B cell (primary cell): ENCODE measurements around the gene GPR156. TPM values are rescaled to one million over a fixed set of nuclear protein-coding genes. Genes with fewer than 3 reads are reported as not detected.

Experiments used
- ATAC-seq: fragments of 200-7000 bp; cut with Tn5 transposase; one replicate; pipeline ENCODE4 v1.10.0; 2021; ENCODE audit warnings: low read depth, mild to moderate bottlenecking, moderate number of reproducible peaks, moderate library complexity
- CTCF ChIA-PET: fragments of 350-600 bp; sonication (Branson Sonifier 250); formaldehyde crosslinking; loops from one replicate; lab custom pipeline; 2021; ENCODE audit warnings: antibody characterized with exemption, inconsistent platforms; lab: Charles Lee
- POLR2A ChIA-PET: fragments of 350-600 bp; sonication (Branson Sonifier 250); formaldehyde crosslinking; loops from one replicate; lab custom pipeline; 2021; ENCODE audit warnings: antibody characterized with exemption; lab: Charles Lee
- DNase-seq: peaks from one replicate; pipeline ENCODE4 v3.0.0; 2013
- H2AFZ ChIP-seq: 2 replicates; pipeline ENCODE4 v1.6.1; 2012; ENCODE audit warnings: mild to moderate bottlenecking, low read depth, low read length; ENCODE audit not compliant: insufficient read depth, poor library complexity, severe bottlenecking
- H3K27ac ChIP-seq, 2 donors: 1 replicate in 1 of 2; 2 replicates in 1 of 2; pipeline ENCODE4 v1.5.1; 2012 to 2013; ENCODE audit warnings: low read length in 2 of 2, mild to moderate bottlenecking in 2 of 2, moderate library complexity in 1 of 2
- H3K27me3 ChIP-seq, 4 experiments: fragments of 200-600 bp in 1 of 4; sonication (generic) in 1 of 4; replicated peaks in 1 of 4; 1 replicate in 2 of 4; 2 replicates in 2 of 4; pipeline versions ENCODE4 v1.6.1 to v1.7.0; 2013 to 2016; ENCODE audit warnings: low read length in 3 of 4, mild to moderate bottlenecking in 2 of 4, mixed read lengths in 1 of 4, moderate library complexity in 1 of 4; ENCODE audit not compliant: insufficient read depth in 4 of 4, control insufficient read depth in 3 of 4; ENCODE audit errors: control extremely low read depth in 1 of 4
- H3K36me3 ChIP-seq, 2 experiments: replicated peaks in 1 of 2; 1 replicate in 1 of 2; 2 replicates in 1 of 2; pipeline versions ENCODE4 v1.6.1 to v1.7.1; 2013; ENCODE audit warnings: low read length in 1 of 2; ENCODE audit not compliant: insufficient read depth in 2 of 2, control insufficient read depth in 1 of 2; ENCODE audit errors: control extremely low read depth in 1 of 2, extremely low read depth in 1 of 2
- H3K4me1 ChIP-seq, 2 donors: fragments of 200-600 bp in 1 of 2; sonication (generic) in 1 of 2; 1 replicate in 1 of 2; 2 replicates in 1 of 2; pipeline versions ENCODE4 v1.5.1 to v1.6.1; 2013 to 2017; ENCODE audit warnings: low read length in 2 of 2; ENCODE audit not compliant: control insufficient read depth in 2 of 2, insufficient read depth in 2 of 2
- H3K4me2 ChIP-seq: replicated peaks from 2 replicates; pipeline ENCODE3; 2012; ENCODE audit warnings: mild to moderate bottlenecking, low read depth, low read length; ENCODE audit not compliant: poor library complexity, severe bottlenecking
- H3K4me3 ChIP-seq, 5 experiments: fragments of 200-600 bp in 1 of 5; sonication (generic) in 1 of 5; 1 replicate in 3 of 5; 2 replicates in 2 of 5; pipeline versions ENCODE4 v1.5.1 to v1.7.0; 2011 to 2016; ENCODE audit warnings: low read length in 4 of 5, mild to moderate bottlenecking in 4 of 5, low read depth in 2 of 5, control low read depth in 1 of 5, moderate library complexity in 1 of 5; ENCODE audit not compliant: insufficient read depth in 1 of 5; ENCODE audit errors: control extremely low read depth in 1 of 5, extremely low read depth in 1 of 5
- H3K79me2 ChIP-seq: fragments of 200-600 bp; sonication (generic); one replicate; pipeline ENCODE4 v1.6.0; 2016; ENCODE audit warnings: low read length; ENCODE audit not compliant: control insufficient read depth, insufficient read depth
- H3K9ac ChIP-seq: fragments of 200-600 bp; sonication (generic); 2 replicates; pipeline ENCODE4 v1.6.1; 2017; ENCODE audit warnings: mild to moderate bottlenecking, low read length, moderate library complexity
- H3K9me3 ChIP-seq, 3 donors: one replicate each; pipeline versions ENCODE4 v1.6.1 to v1.7.1; 2013; ENCODE audit warnings: low read length in 2 of 3; ENCODE audit not compliant: control insufficient read depth in 2 of 3, insufficient read depth in 1 of 3; ENCODE audit errors: control extremely low read depth in 1 of 3
- H4K20me1 ChIP-seq: 2 replicates; pipeline ENCODE4 v1.6.0; 2012; ENCODE audit warnings: mild to moderate bottlenecking, low read length; ENCODE audit not compliant: insufficient read depth, control insufficient read depth, poor library complexity, severe bottlenecking
- H3K27ac Mint-ChIP-seq: one replicate; pipeline ENCODE4 v1.8.0; 2021; ENCODE audit warnings: mixed read lengths
- H3K27me3 Mint-ChIP-seq: one replicate; pipeline ENCODE4 v1.8.0; 2021; ENCODE audit warnings: mixed read lengths
- H3K4me1 Mint-ChIP-seq: one replicate; pipeline ENCODE4 v1.8.0; 2021; ENCODE audit warnings: mixed read lengths
- H3K4me3 Mint-ChIP-seq: one replicate; pipeline ENCODE4 v1.8.0; 2021; ENCODE audit warnings: mixed read lengths
- H3K9me3 Mint-ChIP-seq: one replicate; pipeline ENCODE4 v1.8.0; 2022; ENCODE audit warnings: mixed read lengths; ENCODE audit not compliant: insufficient read depth
- CTCF ChIP-seq: fragments of 200-600 bp; IDR thresholded peaks from one replicate; pipeline ENCODE4 v1.8.0; 2022; ENCODE audit warnings: antibody characterized with exemption, mild to moderate bottlenecking
- EZH2 ChIP-seq: IDR thresholded peaks from 2 replicates; pipeline ENCODE4 v1.6.1; 2012; ENCODE audit warnings: borderline replicate concordance, low read depth, mild to moderate bottlenecking, moderate library complexity, low read length; ENCODE audit not compliant: insufficient read depth, poor library complexity, severe bottlenecking
- WGBS: methylation state at CpG from one replicate; pipeline ENCODE4 v1.1.5; 2013; ENCODE audit warnings: missing lambda C conversion rate; ENCODE audit not compliant: insufficient coverage; 5-methylcytosine and 5-hydroxymethylcytosine counted together
- intact Hi-C: fragments of 100-400 bp; cut with micrococcal nuclease; formaldehyde crosslinking; loops from one replicate; pipeline ENCODE4 v1.10.0; 2022
- polyA plus RNA-seq: library from polyadenylated mRNA; depleted of rRNA; stranded (reverse); fragments of >200 nt; gene quantifications from 2 replicates; pipeline ENCODE4 v1.2.3, GENCODE V29; 2012
- total RNA-seq, 2 donors: library from RNA; stranded (reverse); fragments of 120-200 nt in 1 of 2; gene quantifications; 1 replicate in 1 of 2; 2 replicates in 1 of 2; pipeline versions ENCODE4 v1.2.3 to v1.2.4, GENCODE V29; 2013 to 2022

Gene GPR156
- total and polyA plus RNA-seq, 2 donors (not counting 1 experiment from before 2014, with no cell fraction given) = 0.03 to 0.20 TPM

GRCh38 chr3:120289636-120290035, 4.6 kb upstream of the GPR156 start:
- CTCF ChIA-PET = no interaction called here
- Histone ChIP-seq H3K4me2 (no peak overlapping the region), H3K79me2 (no peaks in the 10 kb centered on the region), H3K9me3 (peaks cover 2 to 22% (median 4%) of the 10 kb centered on the region in 3 donors), H3K27ac (no peak overlapping the region), H3K4me3 (no peak overlapping the region), H2AFZ (no peak overlapping the region), H3K4me1 (no peaks in the 10 kb centered on the region), H4K20me1 (no peaks in the 10 kb centered on the region), H3K9ac (no peak overlapping the region), H3K36me3 (no peaks in the 10 kb centered on the region), H3K27me3 (peaks cover 0 to 27% (median 12%) of the 10 kb centered on the region in 4 experiments)
- TF ChIP-seq EZH2 (no peak), CTCF (no peak)
- H3K9me3 Mint-ChIP-seq = peaks cover 12% of the 10 kb centered on the region
- POLR2A ChIA-PET = no interaction called here
- DNase-seq (no peak), ATAC-seq (no peak)
- 99% methylated on average over 16 of the region's 16 CpGs for WGBS
- H3K4me3 Mint-ChIP-seq = no peak overlapping the region
- peaks cover 2% of the 10 kb centered on the region for H3K4me1 Mint-ChIP-seq
- peaks cover 33% of the 10 kb centered on the region for H3K27me3 Mint-ChIP-seq
- no peak overlapping the region for H3K27ac Mint-ChIP-seq
- intact Hi-C loops = no loop called here

GRCh38 chr3:120286465-120286864, 1.4 kb upstream of the GPR156 start:
- no peak overlapping the region for H3K4me2 ChIP-seq
- Mint-ChIP-seq H3K27me3 (peaks cover 48% of the 10 kb centered on the region), H3K9me3 (peaks cover 3% of the 10 kb centered on the region), H3K4me1 (peaks cover 2% of the 10 kb centered on the region), H3K4me3 (no peak overlapping the region), H3K27ac (no peak overlapping the region)
- ChIA-PET POLR2A (no interaction called here), CTCF (no interaction called here)
- TF ChIP-seq EZH2 (no peak), CTCF (no peak)
- no peak overlapping the region for H3K9ac ChIP-seq
- no peaks in the 10 kb centered on the region for H3K36me3 ChIP-seq
- DNase-seq (no peak), ATAC-seq (no peak)
- H4K20me1 ChIP-seq = no peaks in the 10 kb centered on the region
- H3K4me1 ChIP-seq = no peaks in the 10 kb centered on the region
- intact Hi-C loops = no loop called here
- no peak overlapping the region for H3K27ac ChIP-seq
- no peak overlapping the region for H3K4me3 ChIP-seq
- no peaks in the 10 kb centered on the region for H3K79me2 ChIP-seq
- WGBS = 84% methylated on average over 2 of the region's 2 CpGs
- H2AFZ ChIP-seq = no peak overlapping the region
- H3K9me3 ChIP-seq = peaks cover 0 to 17% (median 0%) of the 10 kb centered on the region in 3 donors
- peaks cover 0 to 46% (median 23%) of the 10 kb centered on the region in 4 experiments for H3K27me3 ChIP-seq
